GM12891 (cell line): ENCODE data around the gene RFLNA.

ENCODE experiments used
- DNase-seq: peaks from one replicate; pipeline ENCODE4 v3.0.0; 2011; ENCODE audit warnings: low spot score; ENCODE audit not compliant: insufficient read length
- FAIRE-seq: peaks from 2 replicates; lab custom pipeline; 2011; peaks lifted over from hg19 to GRCh38; lab: Jason Lieb, UNC
- PAX5 ChIP-seq: IDR thresholded peaks from 2 replicates; pipeline ENCODE4 v1.6.1; 2011; ENCODE audit warnings: low read length, moderate library complexity, mild to moderate bottlenecking; ENCODE audit not compliant: insufficient read depth, severe bottlenecking
- POLR2A ChIP-seq: IDR thresholded peaks from 2 replicates; pipeline ENCODE4 v1.6.1; 2011; ENCODE audit warnings: low read depth, low read length, control low read depth
- POLR2AphosphoS5 ChIP-seq: IDR thresholded peaks from 2 replicates; pipeline ENCODE4 v1.6.1; 2011; ENCODE audit warnings: low read depth, low read length, control low read depth
- POU2F2 ChIP-seq: IDR thresholded peaks from 2 replicates; pipeline ENCODE4 v1.6.1; 2011; ENCODE audit warnings: low read depth, mild to moderate bottlenecking, control low read depth, low read length, moderate library complexity
- SPI1 ChIP-seq: IDR thresholded peaks from 2 replicates; pipeline ENCODE4 v1.6.1; 2011; ENCODE audit warnings: low read depth, low read length, control low read depth
- TAF1 ChIP-seq: IDR thresholded peaks from 2 replicates; pipeline ENCODE4 v1.6.1; 2011; ENCODE audit warnings: low read depth, low read length, control low read depth

RFLNA gene

DNA sequence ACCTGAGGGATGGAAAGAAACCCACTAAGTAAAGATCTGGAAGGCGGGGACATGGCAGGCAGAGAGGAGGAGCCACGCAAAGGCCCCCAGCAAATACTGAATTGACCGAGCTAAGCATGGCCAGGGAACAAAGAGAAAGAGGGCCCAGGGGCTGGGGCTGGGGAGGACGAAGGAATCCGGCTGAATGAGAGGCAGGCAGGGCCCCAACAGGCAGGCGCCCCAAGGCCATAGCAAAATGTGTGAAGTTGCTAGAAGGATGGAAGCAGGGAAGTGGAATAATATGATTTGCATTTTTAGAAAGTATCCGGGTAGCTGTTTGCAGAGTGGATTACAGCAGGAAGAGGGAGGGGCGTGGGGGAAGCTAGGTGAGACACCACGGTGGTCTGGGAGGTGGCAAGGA is 49.1 kb downstream of the RFLNA start:
- no peak for DNase-seq
- FAIRE-seq: no peak
- TF ChIP-seq POU2F2: no peak
- TF ChIP-seq SPI1: no peak
- no peak for TF ChIP-seq POLR2AphosphoS5
- no peak for TF ChIP-seq PAX5
- TF ChIP-seq TAF1: no peak
- no peak for TF ChIP-seq POLR2A

DNA sequence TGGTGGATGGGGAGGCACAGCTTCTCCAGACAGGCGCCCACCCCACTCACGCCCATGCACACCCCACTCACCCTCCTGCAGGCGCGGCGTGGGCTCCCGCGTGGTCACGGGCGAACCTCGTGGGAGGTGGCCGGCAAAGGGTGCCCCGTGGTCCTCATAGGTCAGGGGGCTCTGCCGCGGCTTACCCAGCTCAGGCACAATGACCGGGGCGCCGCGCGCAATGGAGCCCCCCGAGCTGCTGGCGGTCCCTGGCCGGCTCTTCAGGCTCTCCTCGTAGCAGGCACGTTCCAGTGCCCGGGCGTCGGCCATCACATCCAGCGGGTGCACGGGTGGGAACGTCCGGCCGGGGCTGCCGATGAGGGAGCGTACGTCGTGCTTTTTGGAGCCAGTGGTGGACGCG is 49.6 kb downstream of the RFLNA start:
- FAIRE-seq: no peak
- TF ChIP-seq POLR2A (no peak), POLR2AphosphoS5 (no peak), PAX5 (no peak), SPI1 (no peak), POU2F2 (no peak), TAF1 (no peak)

DNA sequence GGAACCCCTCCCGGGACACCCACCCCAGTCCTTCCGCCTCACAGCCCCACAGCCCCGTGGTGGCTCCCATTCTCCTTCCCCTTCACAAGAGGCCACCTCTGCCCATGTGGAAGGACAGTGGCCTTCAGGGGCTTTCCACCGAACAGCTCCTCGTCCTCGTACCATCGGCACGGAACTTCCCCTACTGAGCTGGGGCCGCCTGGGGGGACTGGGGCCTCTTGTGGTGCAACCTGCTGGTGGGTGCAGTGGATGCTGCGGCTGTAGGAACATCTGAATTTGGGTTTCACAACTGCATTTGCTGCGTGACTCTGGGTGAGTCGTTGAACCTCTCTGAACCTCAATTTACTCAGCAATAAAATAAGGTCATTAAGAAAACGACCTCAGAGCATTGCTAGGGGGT is 50.9 kb downstream of the RFLNA start:
- no peak for TF ChIP-seq SPI1
- DNase-seq: no peak
- no peak for FAIRE-seq

More for the DNA sequence above, 49.6 kb downstream of the RFLNA start:
- DNase-seq: no peak

DNA sequence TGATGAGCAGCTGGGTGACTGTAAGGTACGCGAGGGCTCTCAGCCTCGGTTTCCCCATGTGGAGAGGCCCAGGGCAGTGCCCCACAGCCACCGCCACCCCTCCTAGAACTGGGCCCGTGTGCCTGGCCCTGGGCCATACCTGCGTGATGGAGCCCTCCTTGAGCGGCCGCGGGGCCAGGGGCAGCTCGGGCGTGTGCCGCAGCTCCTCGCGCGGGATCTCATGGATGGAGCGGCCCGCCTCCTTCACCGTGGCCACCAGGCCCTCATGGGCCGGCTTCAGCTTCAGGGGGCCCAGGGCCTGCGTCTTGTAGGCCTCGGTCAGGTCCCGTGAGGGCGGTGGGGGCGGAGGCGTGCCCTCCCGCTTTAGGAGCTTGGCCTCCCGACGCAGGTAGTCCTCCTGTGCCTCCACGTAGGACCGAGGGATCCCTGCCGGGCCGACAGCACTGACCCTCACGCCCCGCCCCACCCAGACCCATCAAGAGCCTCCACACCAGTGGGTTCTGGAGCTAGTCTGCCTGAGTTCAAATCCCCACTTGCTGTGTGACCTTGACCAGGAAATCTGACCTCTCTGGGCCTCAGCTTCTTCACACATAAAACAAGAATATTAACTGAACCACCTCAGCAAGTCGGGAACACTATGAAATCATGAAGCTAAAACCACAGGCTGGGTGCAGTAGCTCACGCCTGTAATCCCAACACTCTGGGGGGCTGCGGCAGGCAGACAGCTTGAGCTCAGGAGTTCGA is 51.7 kb downstream of the RFLNA start:
- no peak for DNase-seq
- FAIRE-seq: no peak
- TF ChIP-seq PAX5 (no peak), TAF1 (no peak), POU2F2 (no peak), SPI1 (no peak), POLR2AphosphoS5 (no peak)

DNA sequence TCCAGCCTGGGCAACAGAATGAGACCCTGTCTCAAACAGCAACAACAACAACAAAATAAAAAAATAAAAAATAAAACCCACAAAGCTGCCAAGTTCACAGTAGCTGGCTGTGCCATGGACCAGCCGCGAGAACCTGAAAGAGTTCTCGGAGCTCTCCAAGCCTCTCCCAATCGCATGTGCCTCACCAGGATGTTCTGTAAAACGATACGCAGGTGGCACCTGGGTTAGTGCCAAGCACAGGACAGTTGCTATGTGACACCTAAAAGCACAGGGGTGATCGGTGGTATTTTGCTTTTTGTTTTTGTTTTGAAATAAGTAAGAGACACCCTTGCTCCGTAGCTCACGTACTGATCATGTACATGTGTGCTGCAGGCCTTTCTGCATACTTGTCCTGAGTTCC is 52.4 kb downstream of the RFLNA start:
- FAIRE-seq: no peak
- no peak for DNase-seq

DNA sequence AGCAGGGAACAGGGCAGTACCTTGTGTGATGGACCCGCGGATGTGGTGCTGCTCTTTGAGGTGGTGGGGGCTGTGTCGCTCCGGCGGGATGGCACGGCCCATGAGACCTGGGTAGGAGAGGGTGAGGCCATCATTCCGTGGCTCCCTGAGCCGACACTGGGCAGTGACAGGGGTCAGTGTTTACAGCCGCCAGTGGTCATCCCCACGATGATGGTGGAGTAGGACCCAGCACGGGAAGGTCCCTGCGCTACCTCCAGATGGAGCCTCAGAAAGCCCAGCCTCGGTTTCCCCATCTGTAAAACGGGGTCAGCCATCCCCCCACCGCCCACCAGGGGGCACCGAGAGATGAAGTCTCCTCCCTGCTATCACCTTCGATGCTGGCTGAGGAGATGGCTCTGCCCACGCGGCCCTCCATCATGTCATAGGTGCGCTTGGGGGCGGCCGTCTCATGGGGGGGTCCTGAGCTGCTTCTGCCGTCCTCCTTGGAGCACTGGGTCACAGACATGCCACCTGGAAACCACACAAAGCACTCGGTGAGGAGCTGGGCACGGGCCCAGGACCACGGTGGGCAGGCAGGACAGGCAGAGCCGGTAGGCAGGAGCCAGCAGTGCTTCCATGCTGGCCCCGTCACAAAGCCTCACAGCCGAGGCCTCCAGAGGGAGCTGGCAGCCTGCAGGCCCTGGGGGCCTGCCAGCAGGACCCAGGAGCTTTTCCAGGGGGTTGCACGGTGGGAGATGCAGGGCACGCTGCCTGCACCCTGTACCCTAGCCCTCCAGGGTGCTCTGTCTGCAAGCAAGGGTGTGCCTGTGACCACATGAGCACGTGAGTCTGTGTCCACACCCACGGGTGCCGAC is 53.1 kb downstream of the RFLNA start:
- TF ChIP-seq POLR2AphosphoS5 (no peak), SPI1 (no peak), PAX5 (no peak), TAF1 (no peak)
- FAIRE-seq (no peak), DNase-seq (no peak)

More for the DNA sequence above, 52.4 kb downstream of the RFLNA start:
- TF ChIP-seq POLR2A (no peak), TAF1 (no peak), SPI1 (no peak), POU2F2 (no peak), PAX5 (no peak), POLR2AphosphoS5 (no peak)

DNA sequence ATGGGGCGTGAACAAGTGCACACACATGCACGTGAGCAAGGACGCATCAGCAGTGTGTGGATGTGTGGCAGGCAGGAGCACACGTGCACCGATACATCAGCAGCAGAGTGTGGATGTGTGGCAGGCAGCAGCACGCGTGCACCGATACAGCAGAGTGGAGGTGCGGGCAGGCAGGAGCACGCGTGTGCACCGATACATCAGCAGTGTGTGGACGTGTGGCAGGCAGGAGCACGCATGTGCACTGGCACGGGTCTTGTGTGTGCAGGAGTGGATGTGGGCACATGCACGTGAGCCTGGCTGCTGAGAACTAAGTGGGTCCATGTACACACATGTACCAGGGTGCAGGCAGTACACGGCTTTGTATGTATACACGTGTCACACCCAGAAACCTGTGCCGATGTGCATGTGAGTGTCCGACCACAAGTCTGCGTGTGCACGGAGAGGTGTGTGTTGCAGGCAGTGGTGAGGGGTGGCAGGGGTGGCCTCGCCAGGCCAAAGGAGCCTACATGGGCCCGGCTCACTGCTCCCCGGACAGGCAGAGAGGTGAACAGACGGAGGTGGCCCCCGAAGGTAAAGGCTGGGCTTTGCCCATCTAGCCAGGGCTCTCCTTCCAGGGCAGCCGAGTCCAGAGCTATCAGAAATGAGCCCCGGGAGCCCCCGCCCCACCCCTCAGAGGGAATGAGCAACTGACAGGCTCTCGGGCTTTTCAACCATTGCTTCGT is 53.9 kb downstream of the RFLNA start:
- peak; percentile 35; the same call in 1 of the 2 replicates for TF ChIP-seq POLR2AphosphoS5
- no peak for TF ChIP-seq TAF1
- no peak for TF ChIP-seq POLR2A
- no peak for TF ChIP-seq PAX5
- DNase-seq (no peak), FAIRE-seq (no peak)

DNA sequence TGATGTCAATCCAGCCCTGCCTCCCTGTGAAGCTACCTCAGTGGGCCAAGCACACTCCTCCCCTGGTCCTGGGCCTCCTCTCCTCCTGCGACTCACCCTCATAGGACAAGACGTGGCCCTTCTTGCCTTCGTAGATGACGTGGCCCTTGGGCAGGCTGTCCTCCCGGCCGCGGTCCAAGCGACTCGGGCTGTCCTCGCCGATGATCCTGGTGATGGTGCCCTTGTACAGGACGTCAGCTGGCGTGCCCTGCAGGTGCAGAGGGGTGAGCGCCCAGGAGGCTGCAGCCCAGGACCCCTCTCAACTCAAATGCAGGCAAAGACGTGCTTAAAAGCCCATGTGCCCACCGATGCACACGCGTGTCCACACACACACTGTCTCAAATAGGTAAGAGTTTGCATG is 55.6 kb downstream of the RFLNA start:
- FAIRE-seq (no peak), DNase-seq (no peak)
- no peak for TF ChIP-seq POU2F2
- TF ChIP-seq POLR2A: no peak
- TF ChIP-seq POLR2AphosphoS5: no peak

DNA sequence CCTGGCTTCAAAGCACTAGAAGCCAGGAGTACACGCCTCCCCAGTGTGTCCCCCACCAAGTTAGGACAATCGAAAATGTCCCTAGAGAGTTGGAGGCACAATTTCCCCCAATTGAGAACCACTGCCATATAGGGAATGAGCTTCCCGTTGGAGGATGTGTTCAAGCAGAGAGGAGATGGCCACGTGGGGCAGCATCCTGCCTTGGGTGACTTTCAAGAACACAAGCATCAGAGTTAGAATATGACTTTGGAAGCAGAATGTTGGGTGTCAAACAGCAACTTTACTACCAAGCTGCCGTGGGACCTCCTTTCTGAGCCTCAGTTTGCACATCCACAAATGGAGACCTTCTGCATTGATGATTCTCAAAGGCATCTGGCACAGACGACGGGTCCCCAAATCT is 56.5 kb downstream of the RFLNA start:
- no peak for TF ChIP-seq PAX5
- no peak for TF ChIP-seq POLR2A
- no peak for DNase-seq
- no peak for FAIRE-seq

DNA sequence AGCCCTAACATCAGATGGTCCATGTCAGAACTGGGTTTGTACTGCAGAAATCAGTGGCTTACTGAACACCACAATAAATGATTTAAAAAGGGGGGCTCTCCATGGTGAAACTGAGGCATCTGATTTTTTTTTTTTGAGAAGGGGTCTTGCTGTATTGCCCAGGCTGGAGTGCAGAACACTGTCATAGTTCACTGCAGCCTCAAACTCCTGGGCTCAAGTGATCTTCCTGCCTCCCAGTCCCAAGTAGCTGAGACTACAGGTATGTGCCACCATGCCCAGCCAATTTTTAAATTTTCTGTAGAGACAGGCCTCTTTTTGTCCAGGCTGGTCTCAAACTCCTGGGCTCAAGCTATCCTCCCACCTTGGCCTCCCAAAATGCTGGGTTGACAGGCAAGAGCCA is 57.4 kb downstream of the RFLNA start:
- FAIRE-seq (no peak), DNase-seq (no peak)
- no peak for TF ChIP-seq PAX5
- no peak for TF ChIP-seq POLR2A
- TF ChIP-seq POU2F2: no peak
- no peak for TF ChIP-seq TAF1
- TF ChIP-seq POLR2AphosphoS5: no peak
- no peak for TF ChIP-seq SPI1

DNA sequence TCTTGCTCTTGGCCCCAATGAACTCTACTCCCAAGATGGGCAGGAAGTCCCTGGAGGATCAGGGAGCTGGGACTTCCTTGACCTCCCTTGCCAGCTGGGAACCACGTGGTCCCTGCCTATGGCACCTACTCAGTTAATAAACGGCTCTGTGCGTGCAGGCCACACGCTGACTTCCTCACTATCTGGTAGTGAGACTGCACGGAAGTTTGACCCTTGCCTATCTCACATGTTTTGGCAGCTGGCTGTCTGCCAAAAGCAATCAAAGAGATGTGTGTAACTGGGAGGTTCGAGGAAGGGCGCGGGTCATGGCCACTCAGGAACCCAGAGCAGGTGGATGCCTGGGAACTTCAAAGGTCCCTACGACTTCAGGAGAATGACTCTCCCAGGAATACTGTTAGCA is 57.9 kb downstream of the RFLNA start:
- DNase-seq (no peak), FAIRE-seq (no peak)
- TF ChIP-seq POU2F2: no peak
- TF ChIP-seq POLR2A: no peak
- no peak for TF ChIP-seq POLR2AphosphoS5
- TF ChIP-seq TAF1: no peak
- no peak for TF ChIP-seq SPI1
- no peak for TF ChIP-seq PAX5
